Activated CD8-positive, alpha-beta memory T cell treated with anti-CD3 and anti-CD28 coated beads, Interleukin-2, amount 50 U/mL, for 1 hour (primary cell): ENCODE measurements around the gene PDIA6.
"Not testable (repeated sequence)": the region's sequence is repeated elsewhere in the genome, so short reads cannot be mapped to it uniquely, and the experiment has no call there.

ENCODE experiments used
- DNase-seq: peaks from one replicate; pipeline ENCODE4 v3.0.0-alpha.2; 2020; ENCODE audit errors: extremely low read depth

Gene PDIA6

GRCh38 chr2:10832203-10832936 is 19.8 kb upstream of the PDIA6 start:
- peak; percentile 41 for DNase-seq

GRCh38 chr2:10831400-10831985 is 18.9 kb upstream of the PDIA6 start:
- DNase-seq: no peak

GRCh38 chr2:10830641-10831399 is 18.2 kb upstream of the PDIA6 start:
- DNase-seq: no peak

GRCh38 chr2:10830203-10830602 is 17.6 kb upstream of the PDIA6 start:
- DNase-seq: no peak

GRCh38 chr2:10829299-10829698 is 16.7 kb upstream of the PDIA6 start:
- DNase-seq: no peak

GRCh38 chr2:10828346-10828745 is 15.8 kb upstream of the PDIA6 start:
- no peak for DNase-seq

GRCh38 chr2:10826625-10827024 is 14.0 kb upstream of the PDIA6 start:
- no peak for DNase-seq

GRCh38 chr2:10826026-10826425 is 13.4 kb upstream of the PDIA6 start:
- no peak for DNase-seq

GRCh38 chr2:10824191-10824590 is 11.6 kb upstream of the PDIA6 start:
- DNase-seq: no peak

- DNase-seq: no peak
These were observed 8.6 kb upstream of the PDIA6 start for GRCh38 chr2:10820978-10821695.

- no peak for DNase-seq
These were observed 8.0 kb upstream of the PDIA6 start for GRCh38 chr2:10820562-10820961.

- no peak for DNase-seq
These were observed 7.2 kb upstream of the PDIA6 start for GRCh38 chr2:10819714-10820314.

GRCh38 chr2:10818984-10819383 is 6.4 kb upstream of the PDIA6 start:
- no peak for DNase-seq

GRCh38 chr2:10818305-10818704 is 5.7 kb upstream of the PDIA6 start:
- not testable (repeated sequence) for DNase-seq

GRCh38 chr2:10817413-10817812 is 4.8 kb upstream of the PDIA6 start:
- no peak for DNase-seq

- no peak for DNase-seq
These were observed 2.2 kb upstream of the PDIA6 start for GRCh38 chr2:10814571-10815331.

GRCh38 chr2:10814142-10814541 is 1.6 kb upstream of the PDIA6 start:
- DNase-seq: no peak

- DNase-seq: not testable (repeated sequence)
These were observed 866 bp upstream of the PDIA6 start for GRCh38 chr2:10813163-10814138.

- DNase-seq: no peak
These were observed 1.1 kb downstream of the PDIA6 start for GRCh38 chr2:10811517-10811916.
